ENCODE measurements around the gene MOB3A. TPM values are rescaled to one million over a fixed set of nuclear protein-coding genes. Genes with fewer than 3 reads are reported as not detected.

MOB3A gene
- total and polyA plus RNA-seq, 10 of the 15 experiments (the other 5 are each of a cell fraction or from before 2014, with no cell fraction given) = 7.5 to 229 (median 79.4) TPM

GRCh38 chr19:2043251-2043641, 52.9 kb downstream of the MOB3A start:
- FAIRE-seq (no peak), ATAC-seq (no peak), DNase-seq (ENCODE audit: low read depth, low spot score) (no peak)
- Histone ChIP-seq H3K4me3 (peak overlapping the region; percentile 67), H3K27ac (ENCODE audit: control insufficient read depth, insufficient read depth) (peak overlapping the region; percentile 89), H3K4me2 (ENCODE audit: control insufficient read depth, insufficient read depth) (peak overlapping the region; percentile 96), H3K9me3 (replicated peaks; ENCODE audit: control insufficient read depth, insufficient read depth, low read length) (no peaks in the 10 kb centered on the region), H3K4me1 (ENCODE audit: control insufficient read depth, insufficient read depth, low read length) (peaks cover 44% of the 10 kb centered on the region), H2AFZ (ENCODE audit: control insufficient read depth, low read depth, low read length) (no peak overlapping the region), H3K9ac (ENCODE audit: control insufficient read depth, insufficient read depth, low read length) (no peak overlapping the region; the same call in 1 of the 2 replicates), H3K79me2 (ENCODE audit: control insufficient read depth, insufficient read depth, low read length) (peaks cover 52% of the 10 kb centered on the region), H3K36me3 (ENCODE audit: control insufficient read depth in 2 of 2, insufficient read depth in 2 of 2, low read length in 1 of 2) (peaks cover 26 to 33% of the 10 kb centered on the region in 2 experiments), H3K27me3 (replicated peaks in 1 of 2; ENCODE audit: control insufficient read depth in 2 of 2, insufficient read depth in 2 of 2, low read length in 1 of 2) (no peaks in the 10 kb centered on the region), H4K20me1 (ENCODE audit: control insufficient read depth, insufficient read depth) (peaks cover 7% of the 10 kb centered on the region; the same call in 1 of the 2 replicates)
- CTCF ChIA-PET = interaction anchor here (0.9 to 1.4 kb wide), 4 partner anchors 9 to 50 kb away, joined by 3 to 5 read pairs (median 3); partner anchors contain the start of gene MKNK2
- POLR2A ChIA-PET = interaction anchor here (0.6 to 4.3 kb wide), 8 partner anchors 9 to 351 kb away, joined by 3 to 37 read pairs (median 6); partner anchors contain the start of gene MKNK2
- intact Hi-C loops (cut with micrococcal nuclease; ENCODE audit: unreplicated experiment) = no loop called here
- in situ Hi-C loops (cut with MboI) = no loop called here
- WGBS (ENCODE audit: insufficient coverage, insufficient replicate concordance, low lambda C conversion rate, missing lambda C conversion rate) = 55% methylated on average over 9 of the region's 9 CpGs
- TF ChIP-seq CEBPZ (IDR thresholded peaks at IDR 0.05; ENCODE audit: low read depth, low read length) = no peak
- 0 out of 2 replicates have a peak, but pooled peaks have one; percentile 60 for TF ChIP-seq POLR2A (IDR thresholded peaks at IDR 0.05; ENCODE audit: low read depth, low read length)
- no TSS peak for BruUV-seq (replicated peaks)
- SMC1A ChIA-PET (ENCODE audit: uncharacterized antibody, unreplicated experiment) = interaction anchor here (1.1 to 1.9 kb wide), 5 partner anchors 9 to 109 kb away, joined by 3 to 9 read pairs (median 4); partner anchors contain the start of gene AP3D1
- RAD21 ChIA-PET (ENCODE audit: unreplicated experiment) = interaction anchor here (0.6 to 2.4 kb wide), 5 partner anchors 9 to 108 kb away, joined by 3 to 17 read pairs (median 5); partner anchors contain the start of gene AP3D1

Data from GM12878 (cell line).